HepG2 (cell line): ENCODE results near the gene RASL12. TPM values are rescaled to one million over a fixed set of nuclear protein-coding genes. Genes with fewer than 3 reads are reported as not detected.

Source experiments
- CENPX ChIP-seq: sonication (generic); formaldehyde crosslinking; IDR thresholded peaks from 2 replicates; pipeline ENCODE4 v1.9.0; 2021; ENCODE audit warnings: mild to moderate bottlenecking, missing genetic modification reagents, moderate library complexity
- ETV6 ChIP-seq: sonication (generic); formaldehyde crosslinking; conservative IDR thresholded peaks from 2 replicates; pipeline ENCODE4 v1.4.0; 2020; ENCODE audit warnings: missing genetic modification reagents
- HOMEZ ChIP-seq: IDR thresholded peaks from 2 replicates; pipeline ENCODE4 v1.6.1; 2016; ENCODE audit warnings: low read depth
- MLXIP ChIP-seq: sonication (generic); formaldehyde crosslinking; IDR thresholded peaks from 2 replicates; pipeline ENCODE4 v1.9.0; 2021; ENCODE audit warnings: missing genetic modification reagents, borderline replicate concordance
- MXD3 ChIP-seq: IDR thresholded peaks from 2 replicates; pipeline ENCODE4 v1.6.1; 2016; ENCODE audit warnings: mild to moderate bottlenecking, missing biosample characterization, missing genetic modification reagents
- NFATC3 ChIP-seq: sonication (generic); formaldehyde crosslinking; IDR thresholded peaks from 2 replicates; pipeline ENCODE4 v1.5.1; 2020; ENCODE audit warnings: mild to moderate bottlenecking, missing genetic modification reagents
- NFYB ChIP-seq: sonication (generic); formaldehyde crosslinking; IDR thresholded peaks from 2 replicates; pipeline ENCODE4 v1.4.0; 2020; ENCODE audit warnings: missing genetic modification reagents
- PCBP1 ChIP-seq: fragments of 200-400 bp; formaldehyde crosslinking; IDR thresholded peaks from 2 replicates; pipeline ENCODE4 v1.6.1; 2017; ENCODE audit warnings: mild to moderate bottlenecking, low read depth, low read length, borderline replicate concordance
- RBM39 ChIP-seq: fragments of 200-400 bp; formaldehyde crosslinking; IDR thresholded peaks from one replicate; pipeline ENCODE4 v1.6.1; 2018; ENCODE audit warnings: antibody characterized with exemption, mild to moderate bottlenecking, low read depth, low read length; ENCODE audit not compliant: poor library complexity, severe bottlenecking
- RORA ChIP-seq: sonication (generic); formaldehyde crosslinking; IDR thresholded peaks from 2 replicates; pipeline ENCODE4 v1.5.0; 2020; ENCODE audit warnings: mild to moderate bottlenecking, missing genetic modification reagents, moderate library complexity
- SAP130 ChIP-seq: IDR thresholded peaks from 2 replicates; pipeline ENCODE4 v1.6.1; 2016; ENCODE audit warnings: low read depth
- SNRNP70 ChIP-seq: fragments of 200-400 bp; formaldehyde crosslinking; IDR thresholded peaks from 2 replicates; pipeline ENCODE4 v1.6.1; 2017; ENCODE audit warnings: mild to moderate bottlenecking, low read depth, low read length, moderate library complexity
- THAP9 ChIP-seq: sonication (generic); formaldehyde crosslinking; IDR thresholded peaks from 2 replicates; pipeline ENCODE4; 2020; ENCODE audit warnings: missing genetic modification reagents, mild to moderate bottlenecking, borderline replicate concordance
- ZC3H13 ChIP-seq: sonication (generic); formaldehyde crosslinking; IDR thresholded peaks from 2 replicates; pipeline ENCODE4 v1.8.1; 2023; ENCODE audit warnings: mild to moderate bottlenecking, missing genetic modification reagents, moderate library complexity
- ZNF12 ChIP-seq: sonication (generic); formaldehyde crosslinking; IDR thresholded peaks from 2 replicates; pipeline ENCODE4 v1.5.0; 2020; ENCODE audit warnings: missing genetic modification reagents
- ZNF224 ChIP-seq: sonication (generic); formaldehyde crosslinking; IDR thresholded peaks from 2 replicates; pipeline ENCODE4 v1.5.0; 2020; ENCODE audit warnings: mild to moderate bottlenecking, missing genetic modification reagents
- ZNF333 ChIP-seq: sonication (generic); formaldehyde crosslinking; IDR thresholded peaks from 2 replicates; pipeline ENCODE4 v1.4.0; 2020; ENCODE audit warnings: mild to moderate bottlenecking, missing genetic modification reagents, borderline replicate concordance
- ZNF343 ChIP-seq: sonication (generic); formaldehyde crosslinking; IDR thresholded peaks from 2 replicates; pipeline ENCODE4 v1.4.0; 2020; ENCODE audit warnings: mild to moderate bottlenecking, missing genetic modification reagents
- ZNF543 ChIP-seq: sonication (generic); formaldehyde crosslinking; IDR thresholded peaks from 2 replicates; pipeline ENCODE4 v1.4.0; 2020; ENCODE audit warnings: mild to moderate bottlenecking, missing genetic modification reagents
- ZSCAN22 ChIP-seq: sonication (generic); formaldehyde crosslinking; IDR thresholded peaks from 2 replicates; pipeline ENCODE4 v1.4.0; 2020; ENCODE audit warnings: mild to moderate bottlenecking, missing genetic modification reagents
- polyA plus RNA-seq, 8 experiments: library from polyadenylated mRNA; depleted of rRNA in 3 of 8; stranded (reverse) in 7 of 8; unstranded in 1 of 8; fragments of >200 nt; fragmentation: Illumina TruSeq in 4 of 8; extraction: Trizol in 4 of 8; gene quantifications; 2 replicates each; pipeline versions ENCODE4 v1.2.1 to v1.2.3, GENCODE V29; 2011 to 2016; ENCODE audit warnings: low read depth in 4 of 8, missing spikeins in 1 of 8, mixed read lengths in 1 of 8; ENCODE audit not compliant: insufficient read depth in 1 of 8
- total RNA-seq, 5 experiments: library from RNA; depleted of rRNA; stranded (reverse); fragments of >200 nt; fragmentation: Illumina TruSeq; extraction: Trizol; gene quantifications; 2 replicates each; pipeline ENCODE4 v1.2.3, GENCODE V29; 2016; ENCODE audit warnings: low read depth in 1 of 5

Gene RASL12
- total and polyA plus RNA-seq, 2 of the 13 experiments (the other 11 are each of a cell fraction or from before 2014, with no cell fraction given), result 0.16 to 0.55 TPM

- 0 out of 2 replicates have a peak, but pooled peaks have one; percentile 51 for TF ChIP-seq ZNF12 (CRISPR knock-in tag)
- no peak; the same call in 1 of the 2 replicates for TF ChIP-seq ZSCAN22
- peak; percentile 78 for TF ChIP-seq HOMEZ (CRISPR knock-in tag)
- TF ChIP-seq SAP130, result peak; percentile 95
- TF ChIP-seq MLXIP (CRISPR knock-in tag), result no peak
- TF ChIP-seq ZNF224 (CRISPR knock-in tag), result no peak; the same call in 1 of the 2 replicates
- TF ChIP-seq MXD3, result no peak
- no peak for TF ChIP-seq PCBP1
- no peak for TF ChIP-seq RORA (CRISPR knock-in tag)
- TF ChIP-seq ZNF543 (CRISPR knock-in tag), result peak; percentile 76; the same call in 1 of the 2 replicates
- 0 out of 2 replicates have a peak, but pooled peaks have one; percentile 24 for TF ChIP-seq ETV6
- TF ChIP-seq NFYB, result no peak
- TF ChIP-seq ZNF343 (CRISPR knock-in tag), result peak; percentile 76
- 0 out of 2 replicates have a peak, but pooled peaks have one; percentile 71 for TF ChIP-seq NFATC3 (CRISPR knock-in tag)
- no peak for TF ChIP-seq CENPX (CRISPR knock-in tag)
- no peak for TF ChIP-seq RBM39
- no peak for TF ChIP-seq SNRNP70
- TF ChIP-seq THAP9 (CRISPR knock-in tag), result no peak
- TF ChIP-seq ZNF333 (CRISPR knock-in tag), result no peak
- no peak for TF ChIP-seq ZC3H13 (CRISPR knock-in tag)
These were observed 22.9 kb downstream of the RASL12 start, which contains the start of gene SLC51B (continued) for GRCh38 chr15:65044724-65045481.
